Lung (tissue), 12 donors: ENCODE data around the gene COL15A1. TPM values are rescaled to one million over a fixed set of nuclear protein-coding genes. Genes with fewer than 3 reads are reported as not detected.
"Not testable (repeated sequence)": the region's sequence is repeated elsewhere in the genome, so short reads cannot be mapped to it uniquely, and the experiment has no call there.

ENCODE experiments used
- ATAC-seq: fragments of 200-7000 bp; cut with Tn5 transposase; one replicate; pipeline ENCODE4 v1.9.1; 2020; ENCODE audit warnings: moderate number of reproducible peaks; ENCODE audit not compliant: insufficient read depth, low FRiP score
- DNase-seq, 3 donors: peaks; one replicate each; pipeline ENCODE4 v3.0.0-alpha.2; 2013 to 2017
- H3K27ac ChIP-seq, 2 donors: one replicate each; pipeline ENCODE4 v1.5.1; 2013; ENCODE audit warnings: mild to moderate bottlenecking in 2 of 2, moderate library complexity in 2 of 2, control low read depth in 1 of 2, inconsistent platforms in 1 of 2, low read depth in 1 of 2, low read length in 1 of 2
- H3K27me3 ChIP-seq, 3 donors: one replicate each; pipeline ENCODE4 v1.5.1; 2013; ENCODE audit warnings: low read length in 2 of 3; ENCODE audit not compliant: control insufficient read depth in 3 of 3, insufficient read depth in 3 of 3
- H3K36me3 ChIP-seq, 4 donors: one replicate each; pipeline ENCODE4 v1.5.1; 2013; ENCODE audit warnings: low read length in 4 of 4, mild to moderate bottlenecking in 1 of 4, moderate library complexity in 1 of 4; ENCODE audit not compliant: control insufficient read depth in 4 of 4, insufficient read depth in 4 of 4
- H3K4me1 ChIP-seq, 5 donors: one replicate each; pipeline ENCODE4 v1.5.1; 2013; ENCODE audit warnings: low read length in 5 of 5, mild to moderate bottlenecking in 2 of 5, moderate library complexity in 1 of 5; ENCODE audit not compliant: control insufficient read depth in 5 of 5, insufficient read depth in 5 of 5
- H3K4me3 ChIP-seq: one replicate; pipeline ENCODE4 v1.5.1; 2013; ENCODE audit warnings: mild to moderate bottlenecking, control low read depth, moderate library complexity
- H3K9ac ChIP-seq, 2 donors: one replicate each; pipeline ENCODE4 v1.5.1; 2013; ENCODE audit warnings: low read length in 2 of 2, control low read depth in 1 of 2; ENCODE audit not compliant: insufficient read depth in 1 of 2
- H3K9me3 ChIP-seq, 4 donors: one replicate each; pipeline ENCODE4 v1.5.1; 2013; ENCODE audit warnings: low read length in 3 of 4, mild to moderate bottlenecking in 1 of 4, moderate library complexity in 1 of 4; ENCODE audit not compliant: control insufficient read depth in 4 of 4, insufficient read depth in 3 of 4
- WGBS, 2 donors: extraction: QIAGEN DNeasy Blood & Tissue Kit; methylation state at CpG; one replicate each; pipeline ENCODE4 v1.1.7; 2013; 5-methylcytosine and 5-hydroxymethylcytosine counted together
- polyA plus RNA-seq, 2 donors: library from polyadenylated mRNA; stranded (reverse); fragments of 200-250 nt; gene quantifications; one replicate each; pipeline ENCODE4 v1.2.1, GENCODE V29; 2013
- total RNA-seq, 2 donors: library from RNA; depleted of rRNA in 1 of 2; stranded (reverse); fragments of >200 nt in 1 of 2; gene quantifications; one replicate each; pipeline ENCODE4 v1.2.1, GENCODE V29; 2014 to 2021
- TF ChIP-seq, protein P1 (sequence below): IDR thresholded peaks from 2 replicates; pipeline ENCODE4 v1.5.1; 2012; ENCODE audit warnings: mild to moderate bottlenecking; ENCODE audit errors: control extremely low read depth, extremely low read depth
- donor health status: control.
- donor health status: control.
- donor health status: Bipolar disorder and iron deficiency.
- donor health status: healthy.
- donor health status: DM: yes; HTN: yes; CAD: no.

COL15A1 gene
- total and polyA plus RNA-seq, 4 donors: 2.9 to 40.5 (median 8.5) TPM

DNA sequence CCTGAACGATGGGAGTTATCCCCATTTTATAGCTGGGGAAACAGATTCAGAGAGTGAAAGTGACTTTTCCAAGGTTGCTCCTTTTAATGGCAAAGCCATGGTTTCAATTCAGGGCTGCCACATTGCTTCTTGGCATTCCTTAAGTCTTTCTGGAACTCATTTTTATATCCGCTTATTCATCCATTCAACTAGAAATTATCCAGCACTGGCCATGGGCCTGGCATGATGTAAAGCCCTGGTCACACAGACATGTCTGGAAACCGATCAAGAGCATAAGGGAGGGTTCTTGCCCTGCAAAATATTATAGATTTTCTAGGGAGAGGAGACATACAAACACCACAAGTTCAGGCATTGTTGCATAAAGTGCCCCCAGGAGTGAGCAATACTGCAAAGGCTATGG lies 43.0 kb upstream of the COL15A1 start:
- TF ChIP-seq, protein P1, sequence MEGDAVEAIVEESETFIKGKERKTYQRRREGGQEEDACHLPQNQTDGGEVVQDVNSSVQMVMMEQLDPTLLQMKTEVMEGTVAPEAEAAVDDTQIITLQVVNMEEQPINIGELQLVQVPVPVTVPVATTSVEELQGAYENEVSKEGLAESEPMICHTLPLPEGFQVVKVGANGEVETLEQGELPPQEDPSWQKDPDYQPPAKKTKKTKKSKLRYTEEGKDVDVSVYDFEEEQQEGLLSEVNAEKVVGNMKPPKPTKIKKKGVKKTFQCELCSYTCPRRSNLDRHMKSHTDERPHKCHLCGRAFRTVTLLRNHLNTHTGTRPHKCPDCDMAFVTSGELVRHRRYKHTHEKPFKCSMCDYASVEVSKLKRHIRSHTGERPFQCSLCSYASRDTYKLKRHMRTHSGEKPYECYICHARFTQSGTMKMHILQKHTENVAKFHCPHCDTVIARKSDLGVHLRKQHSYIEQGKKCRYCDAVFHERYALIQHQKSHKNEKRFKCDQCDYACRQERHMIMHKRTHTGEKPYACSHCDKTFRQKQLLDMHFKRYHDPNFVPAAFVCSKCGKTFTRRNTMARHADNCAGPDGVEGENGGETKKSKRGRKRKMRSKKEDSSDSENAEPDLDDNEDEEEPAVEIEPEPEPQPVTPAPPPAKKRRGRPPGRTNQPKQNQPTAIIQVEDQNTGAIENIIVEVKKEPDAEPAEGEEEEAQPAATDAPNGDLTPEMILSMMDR: no peak
- no peak overlapping the region for H3K4me3 ChIP-seq
- peaks cover 0 to 6% (median 0%) of the 10 kb centered on the region in 5 donors for H3K4me1 ChIP-seq
- H3K9me3 ChIP-seq: peaks cover 0 to 3% (median 2%) of the 10 kb centered on the region in 4 donors
- H3K36me3 ChIP-seq: no peaks in the 10 kb centered on the region
- DNase-seq (no peak), ATAC-seq (no peak)
- H3K27me3 ChIP-seq: no peaks in the 10 kb centered on the region
- H3K9ac ChIP-seq: no peak overlapping the region
- H3K27ac ChIP-seq: no peak overlapping the region
- 90 to 95% methylated on average over 3 of the region's 3 CpGs for WGBS, 2 donors

DNA sequence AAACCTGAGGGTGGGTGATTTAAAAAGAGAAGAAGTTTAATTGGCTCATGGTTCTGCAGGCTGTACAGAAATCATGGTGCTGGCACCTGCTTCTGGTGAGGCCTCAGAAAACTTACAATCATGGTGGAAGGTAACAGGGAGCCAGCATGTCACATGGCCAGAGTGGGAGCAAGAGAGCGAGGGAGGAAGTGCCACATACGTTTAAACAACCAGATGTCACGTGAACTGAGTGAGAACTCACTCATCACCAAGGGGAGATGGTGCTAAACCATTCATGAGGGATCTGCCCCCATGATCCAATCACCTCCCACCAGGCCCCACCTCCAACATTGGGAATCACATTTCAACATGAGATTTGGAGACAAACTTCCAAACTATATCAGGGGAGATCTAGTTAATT lies 41.9 kb upstream of the COL15A1 start:
- not testable (repeated sequence) for H3K27ac ChIP-seq, H3K36me3 ChIP-seq, H3K9ac ChIP-seq, DNase-seq, H3K4me3 ChIP-seq, H3K4me1 ChIP-seq, H3K9me3 ChIP-seq, H3K27me3 ChIP-seq, ATAC-seq
- WGBS, 2 donors: 43 to 80% methylated on average over 3 of the region's 3 CpGs

- TF ChIP-seq, protein P1: no peak
Measured at GRCh38 chr9:98902516-98902915, 41.2 kb upstream of the COL15A1 start.

DNA sequence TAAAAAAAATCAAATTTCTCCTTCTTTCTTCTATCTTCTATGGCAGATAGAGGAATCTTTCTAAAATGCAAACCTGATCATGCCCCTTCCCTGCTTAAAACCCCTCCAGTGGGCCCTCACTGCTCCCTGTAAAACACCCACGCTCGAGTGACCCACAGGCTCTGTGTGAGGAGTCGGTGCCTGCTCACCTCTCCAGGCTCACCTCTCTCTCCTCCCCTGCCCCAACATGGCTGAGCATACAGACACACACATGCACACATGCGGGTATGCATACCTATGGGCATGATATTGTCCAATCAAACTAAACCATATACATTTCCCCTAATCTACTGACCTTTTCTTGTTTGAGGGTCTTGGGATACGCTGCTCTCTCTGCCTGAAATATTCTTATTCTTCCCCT lies 40.8 kb upstream of the COL15A1 start:
- WGBS, 2 donors: 81 to 94% methylated on average over 5 of the region's 5 CpGs
- ATAC-seq: no peak
- Histone ChIP-seq H3K9ac (no peak overlapping the region), H3K4me3 (no peak overlapping the region), H3K27me3 (no peaks in the 10 kb centered on the region), H3K9me3 (peaks cover 0 to 2% (median 0%) of the 10 kb centered on the region in 4 donors), H3K36me3 (no peaks in the 10 kb centered on the region), H3K4me1 (peaks cover 3 to 13% (median 6%) of the 10 kb centered on the region in 5 donors), H3K27ac (no peak overlapping the region)
- no peak for DNase-seq
- TF ChIP-seq, protein P1: no peak

More at GRCh38 chr9:98902516-98902915, 41.2 kb upstream of the COL15A1 start:
- Histone ChIP-seq H3K36me3 (no peaks in the 10 kb centered on the region), H3K27ac (no peak overlapping the region), H3K4me1 (peaks cover 3 to 12% (median 6%) of the 10 kb centered on the region in 5 donors), H3K9me3 (peaks cover 0 to 2% (median 0%) of the 10 kb centered on the region in 4 donors), H3K27me3 (no peaks in the 10 kb centered on the region), H3K4me3 (no peak overlapping the region), H3K9ac (no peak overlapping the region)
- no peak for ATAC-seq
- DNase-seq: no peak
- WGBS, 2 donors: 90 to 96% methylated on average over 1 of the region's 1 CpG
